Renal cortical epithelial cell (primary cell): ENCODE data around the gene PTPN21. TPM values are rescaled to one million over a fixed set of nuclear protein-coding genes. Genes with fewer than 3 reads are reported as not detected.
"Not testable (repeated sequence)": the region's sequence is repeated elsewhere in the genome, so short reads cannot be mapped to it uniquely, and the experiment has no call there.

Experiments used
- DNase-seq: peaks from one replicate; pipeline ENCODE4 v3.0.0-alpha.2; 2011; ENCODE audit warnings: low read depth
- total RNA-seq: library from RNA; depleted of rRNA; stranded (reverse); fragments of >200 nt; gene quantifications from 2 replicates; pipeline ENCODE4 v1.2.3, GENCODE V29; 2014

Gene PTPN21
- total RNA-seq, 1 donor from 2014 or later: 22.1 TPM

- no peak for DNase-seq
These were observed 2.8 kb downstream of the PTPN21 start for GRCh38 chr14:88551980-88552431.

- peak; percentile 57 for DNase-seq
These were observed 3.5 kb downstream of the PTPN21 start for GRCh38 chr14:88551094-88551870.

DNA sequence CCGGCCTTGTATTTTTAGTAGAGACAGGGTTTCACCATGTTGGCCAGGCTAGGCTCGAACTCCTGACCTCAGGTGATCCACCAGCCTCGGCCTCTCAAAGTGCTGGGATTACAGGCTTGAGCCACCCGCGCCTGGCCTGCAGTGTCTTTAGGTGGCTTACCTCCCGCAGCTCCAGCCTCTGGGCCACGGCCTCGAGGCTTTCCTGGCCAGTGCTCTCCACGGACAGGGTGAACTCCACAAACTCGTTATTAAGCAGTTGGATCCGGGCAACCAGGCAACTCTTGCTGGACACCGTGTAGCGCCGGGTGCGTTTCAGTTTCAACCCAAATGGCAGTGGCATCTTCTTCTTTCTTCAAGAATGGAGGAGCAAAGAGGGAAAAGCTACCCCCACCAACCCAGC, 4.7 kb downstream of the PTPN21 start:
- DNase-seq: no peak

GRCh38 chr14:88547386-88547780, 7.4 kb downstream of the PTPN21 start:
- DNase-seq: no peak

DNA sequence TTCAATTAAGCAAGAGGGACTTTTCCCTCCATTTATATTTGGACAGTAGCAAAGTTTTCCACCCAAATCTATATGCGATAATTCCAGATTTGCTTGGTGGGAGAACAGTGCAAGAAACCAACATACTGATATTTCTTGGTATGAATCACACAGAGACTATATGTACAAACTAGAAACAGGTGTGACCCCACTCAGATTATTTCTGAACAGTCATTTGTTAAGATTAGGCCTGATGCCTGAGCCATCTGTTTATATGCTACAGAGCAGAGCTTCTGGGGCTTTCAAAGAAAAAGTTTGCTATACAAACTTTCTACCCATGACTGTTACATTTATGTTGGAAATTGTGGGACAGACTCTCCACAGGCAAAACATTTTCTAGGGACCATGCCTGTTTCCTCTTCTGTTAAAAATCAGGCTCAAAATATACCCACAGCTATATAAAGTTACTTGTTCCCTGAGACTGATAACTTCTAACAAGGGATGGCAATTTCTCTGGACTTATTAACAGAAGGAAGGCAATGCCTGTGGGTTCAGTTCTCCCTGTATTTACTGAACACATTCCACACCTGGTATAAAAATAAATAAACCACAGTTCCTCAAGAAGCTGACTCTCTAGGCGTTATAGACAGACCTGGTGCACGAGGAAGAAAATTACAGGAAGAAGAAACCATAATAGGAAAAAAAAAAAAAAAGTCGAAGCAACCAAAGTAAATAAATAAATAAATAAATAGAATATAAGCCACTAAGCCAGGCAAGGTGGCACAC, 8.0 kb downstream of the PTPN21 start:
- no peak for DNase-seq

GRCh38 chr14:88545256-88545655, 9.6 kb downstream of the PTPN21 start:
- no peak for DNase-seq

DNA sequence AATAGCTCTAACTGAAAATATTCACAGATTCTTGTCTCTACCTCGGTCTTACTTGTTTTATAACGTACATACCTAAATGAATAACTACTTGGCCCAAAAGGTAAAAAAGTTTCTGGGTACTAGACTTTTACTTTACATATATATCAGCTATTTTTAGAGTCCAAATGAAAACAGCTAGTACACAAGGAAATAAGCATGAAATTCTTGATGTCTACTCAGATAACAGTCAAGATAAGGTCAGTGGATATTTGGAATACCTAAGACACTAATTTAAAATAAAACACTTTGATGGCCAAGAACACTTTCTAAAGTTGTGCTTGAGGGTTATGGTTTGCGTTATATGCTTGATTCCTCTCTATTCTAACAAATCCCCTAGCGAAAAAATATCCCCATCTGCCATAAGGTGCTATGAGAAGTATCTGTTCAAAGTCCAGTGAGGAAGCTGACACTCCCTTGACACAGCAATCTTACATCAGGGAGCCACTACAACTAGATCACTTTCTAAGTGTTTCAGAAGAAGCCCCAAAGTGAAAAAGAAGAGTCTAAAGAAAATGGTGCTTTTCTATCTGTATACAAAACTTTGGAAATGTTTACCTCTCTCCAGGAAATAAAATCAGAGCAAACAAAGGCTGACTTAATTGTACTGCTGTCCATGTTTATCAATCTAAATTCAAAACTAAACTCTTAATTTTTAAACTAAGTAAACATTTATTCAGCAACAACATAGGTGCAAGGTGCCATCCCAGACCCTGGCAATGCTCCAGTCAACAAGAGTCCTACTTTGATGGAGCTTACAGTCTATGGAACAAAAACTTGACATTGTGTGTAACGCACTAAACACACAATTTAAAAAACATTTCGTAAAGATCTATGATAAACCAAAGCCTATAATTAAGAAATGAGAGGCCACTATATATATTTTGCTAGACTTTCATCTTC, 11.7 kb downstream of the PTPN21 start:
- DNase-seq: no peak

DNA sequence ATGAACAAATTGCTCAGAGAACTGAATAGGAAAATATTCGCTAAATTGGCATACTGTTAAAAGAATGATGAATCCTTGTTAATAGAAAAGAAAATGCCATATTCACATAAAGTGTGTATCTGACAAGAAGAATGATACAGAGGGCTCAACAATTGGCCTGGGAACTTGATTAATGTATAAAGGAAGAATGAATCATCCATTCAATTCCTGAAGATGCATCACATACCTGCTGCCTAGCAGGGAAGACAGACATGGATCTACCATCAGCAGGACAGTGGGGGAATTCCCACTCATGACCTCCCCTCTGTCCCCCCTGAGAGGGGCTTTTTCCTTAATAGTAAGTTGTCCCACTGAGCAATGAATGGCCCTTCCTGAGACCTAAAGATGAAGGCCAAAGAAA, 13.5 kb downstream of the PTPN21 start:
- DNase-seq: peak; percentile 54

- no peak for DNase-seq
These were observed 19.0 kb downstream of the PTPN21 start for GRCh38 chr14:88535813-88536212.

GRCh38 chr14:88535149-88535548, 19.7 kb downstream of the PTPN21 start:
- peak; percentile 72 for DNase-seq

- no peak for DNase-seq
These were observed 21.7 kb downstream of the PTPN21 start for GRCh38 chr14:88533064-88533602.

- not testable (repeated sequence) for DNase-seq
These were observed 24.9 kb downstream of the PTPN21 start for GRCh38 chr14:88529889-88530288.

DNA sequence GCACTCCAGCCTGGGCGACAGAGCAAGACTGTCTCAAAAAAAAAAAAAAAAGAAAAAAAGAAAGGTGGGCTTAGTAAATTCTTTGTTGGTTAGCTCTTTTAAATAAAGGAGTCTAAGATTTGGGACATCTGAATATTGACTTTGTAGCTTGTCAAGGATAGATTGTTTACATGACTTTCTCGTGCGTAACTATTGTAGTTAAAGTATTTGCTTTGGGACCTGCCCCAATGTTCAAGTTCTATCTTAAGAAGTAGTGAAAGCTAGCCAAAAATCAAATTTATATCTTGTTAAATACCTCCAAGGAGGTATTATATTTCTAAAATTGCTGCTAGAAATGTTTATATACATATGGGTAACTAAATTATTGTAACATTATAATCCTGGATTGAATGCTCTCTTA, 32.4 kb downstream of the PTPN21 start:
- no peak for DNase-seq

- DNase-seq: no peak
These were observed 33.0 kb downstream of the PTPN21 start for GRCh38 chr14:88521818-88522217.

GRCh38 chr14:88519907-88520306, 34.9 kb downstream of the PTPN21 start:
- no peak for DNase-seq

DNA sequence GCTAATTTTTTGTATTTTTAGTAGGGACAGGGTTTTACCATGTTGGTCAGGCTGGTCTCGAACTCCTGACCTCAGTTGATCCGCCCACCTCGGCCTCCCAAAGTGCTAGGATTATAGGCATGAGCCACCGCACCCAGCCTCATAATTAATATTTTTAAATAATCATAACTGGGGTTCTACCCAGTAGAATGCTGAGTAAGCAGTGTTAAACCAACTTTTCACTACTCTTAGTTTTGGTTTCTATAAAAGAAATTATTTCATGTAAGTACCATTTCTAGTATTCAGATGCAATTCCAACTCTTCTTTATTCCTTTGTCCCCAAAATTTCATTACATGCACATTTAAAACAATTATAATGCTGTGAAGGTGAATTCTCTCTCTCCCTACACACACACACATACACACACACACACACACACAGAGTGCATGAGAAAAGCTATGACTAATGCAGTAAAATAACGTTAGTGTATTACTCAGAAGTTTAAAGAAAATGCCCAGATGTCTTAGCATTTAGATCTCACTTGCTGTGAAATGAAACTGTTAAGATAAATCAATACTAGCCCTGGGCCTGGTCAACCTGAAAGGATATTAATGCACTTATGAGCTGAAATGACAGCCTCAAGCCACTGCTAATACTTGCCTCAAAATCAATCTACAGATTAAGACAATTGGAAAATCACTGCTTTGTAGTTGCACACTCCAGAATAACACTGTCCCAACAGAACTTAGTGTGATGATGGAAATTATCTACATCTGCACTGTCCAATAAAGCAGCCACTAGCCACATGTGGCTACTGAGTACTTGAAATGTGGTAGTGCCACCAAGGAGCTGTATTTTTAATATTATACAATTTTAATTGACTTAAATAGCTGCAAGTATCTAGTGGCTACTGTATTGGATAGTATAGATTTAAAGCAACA, 36.0 kb downstream of the PTPN21 start:
- DNase-seq: peak; percentile 74

- DNase-seq: peak; percentile 50
These were observed 37.9 kb downstream of the PTPN21 start for GRCh38 chr14:88516861-88517357.

DNA sequence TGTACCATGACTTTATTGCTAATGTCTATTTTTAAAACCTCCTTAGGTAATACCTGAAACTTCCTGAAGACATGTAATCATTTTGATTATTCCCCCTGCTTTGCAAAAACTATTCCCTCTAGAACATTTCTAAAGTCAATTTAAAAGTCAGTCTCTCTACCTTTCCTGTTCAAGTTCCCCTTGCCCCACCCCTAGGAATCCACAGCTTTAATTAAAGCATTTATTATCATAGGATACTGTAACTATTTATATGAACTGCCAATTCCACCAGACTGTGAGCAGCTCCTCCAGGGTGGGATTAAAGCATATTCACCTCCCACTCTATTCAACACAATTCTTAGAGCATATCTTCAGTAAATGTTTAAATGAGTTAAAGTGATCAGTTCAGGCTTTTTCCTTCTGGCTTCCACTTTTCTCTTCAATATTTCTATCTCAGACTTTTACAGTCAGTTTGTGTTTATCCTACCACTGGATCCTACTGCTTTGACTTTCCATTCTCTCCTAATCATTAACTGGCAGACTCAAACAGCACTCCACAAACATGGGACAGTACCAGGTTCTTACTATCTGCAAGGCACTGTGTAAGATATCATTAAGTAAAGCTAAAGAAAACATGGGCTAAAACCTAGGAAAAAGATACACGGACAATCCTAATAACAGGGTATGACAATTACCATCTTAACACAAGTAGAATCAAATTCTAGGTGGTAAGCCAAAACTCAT, 39.1 kb downstream of the PTPN21 start:
- DNase-seq: peak; percentile 33

GRCh38 chr14:88507208-88507607, 47.6 kb downstream of the PTPN21 start:
- DNase-seq: no peak

- DNase-seq: no peak
These were observed 49.2 kb downstream of the PTPN21 start for GRCh38 chr14:88505621-88506020.
